ENCODE measurements around the gene RHCG.

DNA sequence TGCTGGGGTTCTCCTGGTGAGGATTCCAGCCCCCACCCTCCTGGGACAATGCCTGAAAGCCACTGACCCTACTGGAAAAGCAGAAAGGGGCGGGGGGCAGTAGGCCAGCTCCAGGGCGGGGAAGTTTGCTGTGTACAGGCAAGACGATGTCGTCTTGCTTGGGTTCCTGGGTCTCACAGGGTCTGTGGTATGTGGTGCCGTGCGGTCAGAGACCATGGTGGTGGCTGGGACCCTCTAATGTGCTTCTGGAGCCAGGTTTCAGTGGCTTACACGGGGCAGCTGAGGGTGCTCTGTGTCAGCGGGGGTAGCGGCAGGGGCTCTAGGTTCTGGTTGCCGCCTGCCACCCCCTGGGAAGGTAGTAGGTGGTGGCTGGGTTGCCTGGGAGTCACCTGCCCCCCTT, 54.2 kb downstream of the RHCG start:
- TF ChIP-seq POLR2A (IDR thresholded peaks at IDR 0.05) (no peak), CTCF (IDR thresholded peaks at IDR 0.05) (no peak)

All from tibial nerve (tissue), 3 donors.